ENCODE results near the gene GATAD2B.

GRCh38 chr1:153919876-153920852 lies 2.6 kb downstream of the GATAD2B start:
- TF ChIP-seq CTCF (IDR thresholded peaks at IDR 0.05) (peak in 2 of 6 experiments; percentile 9 to 12), POLR2A (IDR thresholded peaks at IDR 0.05) (no peak)

Measured in esophagus squamous epithelium (tissue), 4 donors.